Astrocyte (in vitro differentiated cells and primary cell): ENCODE data around the gene FADS6. TPM values are rescaled to one million over a fixed set of nuclear protein-coding genes. Genes with fewer than 3 reads are reported as not detected.

ENCODE experiments used
- DNase-seq: peaks from one replicate; pipeline ENCODE4 v3.0.0-alpha.2; 2010; ENCODE audit warnings: low read depth
- FAIRE-seq: peaks from 2 replicates; lab custom pipeline; 2011; peaks lifted over from hg19 to GRCh38; lab: Jason Lieb, UNC
- H2AFZ ChIP-seq: 2 replicates; pipeline ENCODE4 v1.6.0; 2012; ENCODE audit warnings: low read depth, low read length, inconsistent platforms
- H3K27ac ChIP-seq: 2 replicates; pipeline ENCODE4 v1.5.1; 2011; ENCODE audit warnings: low read depth, low read length, inconsistent platforms
- H3K27me3 ChIP-seq: 2 replicates; pipeline ENCODE4 v1.6.0; 2011; ENCODE audit warnings: low read length, inconsistent platforms; ENCODE audit not compliant: insufficient read depth
- H3K36me3 ChIP-seq: 2 replicates; pipeline ENCODE4 v1.5.1; 2011; ENCODE audit warnings: low read length, inconsistent platforms; ENCODE audit not compliant: insufficient read depth
- H3K4me1 ChIP-seq: 2 replicates; pipeline ENCODE4 v1.5.1; 2011; ENCODE audit warnings: low read length, inconsistent platforms; ENCODE audit not compliant: insufficient read depth
- H3K4me2 ChIP-seq: 2 replicates; pipeline ENCODE4 v1.6.0; 2012; ENCODE audit warnings: low read length, inconsistent platforms
- H3K4me3 ChIP-seq: 2 replicates; pipeline ENCODE4 v1.5.1; 2011; ENCODE audit warnings: low read depth, mild to moderate bottlenecking, low read length, inconsistent platforms; ENCODE audit not compliant: insufficient read depth
- H3K79me2 ChIP-seq: 2 replicates; pipeline ENCODE4 v1.6.0; 2012; ENCODE audit warnings: mild to moderate bottlenecking, low read length, inconsistent platforms; ENCODE audit not compliant: insufficient read depth
- H3K9ac ChIP-seq: 2 replicates; pipeline ENCODE4 v1.6.0; 2012; ENCODE audit warnings: mild to moderate bottlenecking, low read length, inconsistent platforms
- H3K9me3 ChIP-seq: 2 replicates; pipeline ENCODE4 v1.5.1; 2012; ENCODE audit warnings: low read depth, mild to moderate bottlenecking, low read length, inconsistent platforms; ENCODE audit not compliant: insufficient read depth
- H4K20me1 ChIP-seq: 2 replicates; pipeline ENCODE4 v1.6.0; 2012; ENCODE audit warnings: low read length, inconsistent platforms; ENCODE audit not compliant: insufficient read depth
- H3K27ac Mint-ChIP-seq: one replicate; pipeline ENCODE4 v1.8.0; 2021; ENCODE audit warnings: mild to moderate bottlenecking, mixed read lengths; ENCODE audit not compliant: unreplicated experiment
- H3K27me3 Mint-ChIP-seq: one replicate; pipeline ENCODE4 v1.8.0; 2021; ENCODE audit warnings: low read depth, mixed read lengths; ENCODE audit not compliant: unreplicated experiment
- H3K36me3 Mint-ChIP-seq: one replicate; pipeline ENCODE4 v1.8.0; 2021; ENCODE audit warnings: low read depth, mixed read lengths; ENCODE audit not compliant: unreplicated experiment
- H3K4me1 Mint-ChIP-seq: one replicate; pipeline ENCODE4 v1.8.0; 2021; ENCODE audit warnings: low read depth, mixed read lengths; ENCODE audit not compliant: unreplicated experiment
- H3K4me3 Mint-ChIP-seq: one replicate; pipeline ENCODE4 v1.8.0; 2021; ENCODE audit warnings: mild to moderate bottlenecking, moderate library complexity, mixed read lengths; ENCODE audit not compliant: unreplicated experiment
- H3K9me3 Mint-ChIP-seq: one replicate; pipeline ENCODE4 v1.8.0; 2021; ENCODE audit warnings: mild to moderate bottlenecking, mixed read lengths; ENCODE audit not compliant: unreplicated experiment
- EZH2 ChIP-seq: IDR thresholded peaks from 2 replicates; pipeline ENCODE4 v1.6.1; 2012; ENCODE audit warnings: mild to moderate bottlenecking, low read length, inconsistent platforms; ENCODE audit not compliant: insufficient read depth
- total RNA-seq: library from RNA; stranded (reverse); gene quantifications from 2 replicates; pipeline ENCODE4 v1.2.1, GENCODE V29; 2021
- TF ChIP-seq, protein P1 (sequence below): IDR thresholded peaks from 2 replicates; pipeline ENCODE4 v1.5.1; 2011; ENCODE audit warnings: low read depth, mild to moderate bottlenecking, inconsistent platforms, low read length, moderate library complexity; ENCODE audit not compliant: insufficient read depth

The FADS6 gene
- total RNA-seq, 1 donor from 2014 or later, result not detected

DNA sequence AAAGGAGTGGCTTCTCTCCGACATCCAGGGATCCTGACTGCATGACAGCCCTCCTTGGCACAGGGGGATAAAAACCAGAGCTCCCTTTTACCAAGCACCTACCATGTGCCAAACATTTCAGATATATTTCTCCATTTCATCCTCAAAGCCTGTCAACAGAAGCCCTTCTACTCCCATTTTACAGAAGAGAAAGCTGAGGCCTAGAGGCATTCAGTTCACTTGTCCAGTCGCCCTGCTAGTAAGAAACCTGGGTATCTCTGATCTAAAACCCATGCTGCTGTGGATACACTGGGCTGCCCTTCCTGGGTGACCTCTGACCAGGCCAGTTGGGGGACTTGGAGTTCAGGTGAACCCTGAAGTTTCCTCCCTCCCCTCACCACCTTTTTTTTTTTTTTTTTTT, 14.8 kb downstream of the FADS6 start:
- Histone ChIP-seq H3K79me2 (no peaks in the 10 kb centered on the region), H3K4me3 (no peak overlapping the region), H3K36me3 (no peaks in the 10 kb centered on the region), H4K20me1 (no peaks in the 10 kb centered on the region), H3K9me3 (no peaks in the 10 kb centered on the region), H3K27me3 (peaks cover 7% of the 10 kb centered on the region), H3K9ac (no peak overlapping the region), H2AFZ (no peak overlapping the region), H3K27ac (no peak overlapping the region), H3K4me1 (no peaks in the 10 kb centered on the region), H3K4me2 (no peak overlapping the region)
- Mint-ChIP-seq H3K9me3 (no peaks in the 10 kb centered on the region), H3K4me1 (no peaks in the 10 kb centered on the region), H3K36me3 (no peaks in the 10 kb centered on the region), H3K4me3 (no peak overlapping the region), H3K27ac (no peak overlapping the region), H3K27me3 (peaks cover 33% of the 10 kb centered on the region)
- TF ChIP-seq EZH2, result no peak
- TF ChIP-seq, protein P1, sequence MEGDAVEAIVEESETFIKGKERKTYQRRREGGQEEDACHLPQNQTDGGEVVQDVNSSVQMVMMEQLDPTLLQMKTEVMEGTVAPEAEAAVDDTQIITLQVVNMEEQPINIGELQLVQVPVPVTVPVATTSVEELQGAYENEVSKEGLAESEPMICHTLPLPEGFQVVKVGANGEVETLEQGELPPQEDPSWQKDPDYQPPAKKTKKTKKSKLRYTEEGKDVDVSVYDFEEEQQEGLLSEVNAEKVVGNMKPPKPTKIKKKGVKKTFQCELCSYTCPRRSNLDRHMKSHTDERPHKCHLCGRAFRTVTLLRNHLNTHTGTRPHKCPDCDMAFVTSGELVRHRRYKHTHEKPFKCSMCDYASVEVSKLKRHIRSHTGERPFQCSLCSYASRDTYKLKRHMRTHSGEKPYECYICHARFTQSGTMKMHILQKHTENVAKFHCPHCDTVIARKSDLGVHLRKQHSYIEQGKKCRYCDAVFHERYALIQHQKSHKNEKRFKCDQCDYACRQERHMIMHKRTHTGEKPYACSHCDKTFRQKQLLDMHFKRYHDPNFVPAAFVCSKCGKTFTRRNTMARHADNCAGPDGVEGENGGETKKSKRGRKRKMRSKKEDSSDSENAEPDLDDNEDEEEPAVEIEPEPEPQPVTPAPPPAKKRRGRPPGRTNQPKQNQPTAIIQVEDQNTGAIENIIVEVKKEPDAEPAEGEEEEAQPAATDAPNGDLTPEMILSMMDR, result no peak
- DNase-seq (no peak), FAIRE-seq (no peak)

DNA sequence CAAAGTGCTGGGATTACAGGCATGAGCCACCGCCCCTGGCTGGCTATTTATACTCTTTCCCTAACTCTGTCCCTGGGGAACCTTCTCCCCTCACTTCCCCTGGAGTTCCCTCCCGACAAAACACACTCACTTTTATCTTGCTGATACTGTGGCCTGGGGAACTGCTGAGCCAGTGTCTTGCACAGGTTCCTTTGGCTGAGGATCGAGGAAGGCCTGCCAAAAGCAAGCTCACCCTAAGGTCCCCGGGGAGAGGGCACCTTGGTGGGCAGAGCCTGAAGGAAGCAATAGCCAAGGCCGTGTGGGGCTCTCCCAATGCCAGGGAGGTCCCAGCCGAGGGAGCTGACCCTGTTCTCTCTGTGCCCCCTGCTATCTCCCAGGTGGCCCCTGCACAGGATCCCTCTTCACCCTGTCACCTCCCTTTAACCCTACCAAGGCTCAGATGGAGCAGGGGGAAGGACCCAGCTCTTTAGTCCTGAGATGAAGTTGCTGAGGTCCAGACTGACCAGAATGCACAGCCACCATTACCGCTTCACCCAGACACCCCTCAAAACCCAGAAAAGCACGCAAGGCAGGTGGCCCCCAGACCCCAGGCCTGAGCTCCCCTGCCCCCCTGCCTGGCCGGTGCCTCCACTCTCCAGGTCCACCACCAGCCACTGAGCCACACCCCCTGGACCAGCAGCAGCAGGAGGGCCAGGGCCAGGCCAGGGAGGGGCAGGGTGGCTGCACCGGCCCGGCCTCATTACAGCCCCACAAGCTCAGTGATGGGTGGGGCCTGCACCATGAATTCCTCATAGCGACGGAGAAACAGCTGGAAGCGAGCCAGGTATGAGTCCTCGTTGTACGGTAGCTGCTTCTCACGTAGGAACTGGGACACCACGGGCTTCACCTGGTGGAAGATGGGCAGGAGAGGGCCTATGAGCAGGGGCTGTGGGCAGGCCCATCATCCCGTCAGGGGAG, 15.6 kb downstream of the FADS6 start:
- Histone ChIP-seq H3K27me3 (peaks cover 7% of the 10 kb centered on the region), H3K27ac (no peak overlapping the region), H3K36me3 (no peaks in the 10 kb centered on the region), H3K4me1 (no peaks in the 10 kb centered on the region), H3K79me2 (no peaks in the 10 kb centered on the region), H3K9ac (no peak overlapping the region), H3K9me3 (no peaks in the 10 kb centered on the region), H2AFZ (no peak overlapping the region), H4K20me1 (no peaks in the 10 kb centered on the region), H3K4me3 (no peak overlapping the region), H3K4me2 (no peak overlapping the region)
- no peaks in the 10 kb centered on the region for H3K36me3 Mint-ChIP-seq
- H3K4me1 Mint-ChIP-seq, result no peaks in the 10 kb centered on the region
- TF ChIP-seq, protein P1, result no peak
- no peak for TF ChIP-seq EZH2
- no peak for FAIRE-seq
- H3K27me3 Mint-ChIP-seq, result peaks cover 28% of the 10 kb centered on the region
- no peak overlapping the region for H3K4me3 Mint-ChIP-seq
- no peaks in the 10 kb centered on the region for H3K9me3 Mint-ChIP-seq
- no peak overlapping the region for H3K27ac Mint-ChIP-seq
- DNase-seq, result no peak
